GM12872 (cell line): ENCODE results near the gene CA10.

Source experiments
- TF ChIP-seq, protein P1 (sequence below): IDR thresholded peaks from 3 replicates; pipeline ENCODE4 v1.5.1; 2011; ENCODE audit warnings: low read depth, mild to moderate bottlenecking, low read length, moderate library complexity; ENCODE audit not compliant: insufficient read depth

Gene CA10

GRCh38 chr17:51911237-51911636 is 247.3 kb downstream of the CA10 start:
- TF ChIP-seq, protein P1, sequence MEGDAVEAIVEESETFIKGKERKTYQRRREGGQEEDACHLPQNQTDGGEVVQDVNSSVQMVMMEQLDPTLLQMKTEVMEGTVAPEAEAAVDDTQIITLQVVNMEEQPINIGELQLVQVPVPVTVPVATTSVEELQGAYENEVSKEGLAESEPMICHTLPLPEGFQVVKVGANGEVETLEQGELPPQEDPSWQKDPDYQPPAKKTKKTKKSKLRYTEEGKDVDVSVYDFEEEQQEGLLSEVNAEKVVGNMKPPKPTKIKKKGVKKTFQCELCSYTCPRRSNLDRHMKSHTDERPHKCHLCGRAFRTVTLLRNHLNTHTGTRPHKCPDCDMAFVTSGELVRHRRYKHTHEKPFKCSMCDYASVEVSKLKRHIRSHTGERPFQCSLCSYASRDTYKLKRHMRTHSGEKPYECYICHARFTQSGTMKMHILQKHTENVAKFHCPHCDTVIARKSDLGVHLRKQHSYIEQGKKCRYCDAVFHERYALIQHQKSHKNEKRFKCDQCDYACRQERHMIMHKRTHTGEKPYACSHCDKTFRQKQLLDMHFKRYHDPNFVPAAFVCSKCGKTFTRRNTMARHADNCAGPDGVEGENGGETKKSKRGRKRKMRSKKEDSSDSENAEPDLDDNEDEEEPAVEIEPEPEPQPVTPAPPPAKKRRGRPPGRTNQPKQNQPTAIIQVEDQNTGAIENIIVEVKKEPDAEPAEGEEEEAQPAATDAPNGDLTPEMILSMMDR, result no peak

- TF ChIP-seq, protein P1, result no peak
Measured at GRCh38 chr17:51909971-51910370, 248.5 kb downstream of the CA10 start.

GRCh38 chr17:51908841-51909537 is 249.5 kb downstream of the CA10 start:
- TF ChIP-seq, protein P1, result no peak

DNA sequence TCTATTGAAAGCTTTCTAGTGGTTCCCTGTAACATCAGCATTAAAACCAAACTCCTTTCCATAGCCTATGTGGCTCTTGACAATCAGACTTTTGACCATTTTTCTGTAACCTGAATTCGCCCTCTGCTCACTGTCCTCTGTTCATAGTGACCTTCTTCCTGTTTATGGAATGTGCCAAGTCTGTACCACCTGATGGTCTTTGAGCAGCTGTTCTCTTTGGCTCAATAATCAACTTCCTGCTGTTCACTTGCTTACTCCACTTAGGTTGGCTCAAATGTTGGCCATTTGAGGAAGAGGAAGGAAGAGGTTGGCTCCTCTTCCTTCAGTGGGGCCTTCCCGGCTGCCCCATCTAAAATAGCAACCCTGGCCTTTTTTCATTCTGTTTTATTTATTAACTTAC is 251.5 kb downstream of the CA10 start:
- TF ChIP-seq, protein P1, result no peak

GRCh38 chr17:51904379-51904778 is 254.1 kb downstream of the CA10 start:
- TF ChIP-seq, protein P1, result no peak

DNA sequence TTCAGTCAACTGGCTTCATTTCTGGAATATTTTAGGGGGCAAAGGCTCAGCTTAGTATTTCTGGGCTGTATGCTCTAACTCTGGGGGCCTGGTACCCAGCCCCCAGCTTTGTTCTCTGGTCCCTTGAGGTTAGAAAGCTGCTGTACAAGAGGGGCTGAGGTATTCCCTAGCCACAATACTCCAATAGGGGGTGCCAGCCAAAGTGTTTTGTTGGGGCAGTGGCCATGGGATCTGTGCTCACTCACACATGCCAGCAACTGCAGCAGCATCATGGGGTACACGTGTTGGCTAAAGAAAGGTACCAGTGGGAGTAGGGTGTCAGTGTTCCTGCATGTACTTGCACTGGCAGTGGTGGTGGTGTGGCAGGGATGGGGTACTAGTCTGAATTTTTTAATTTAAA is 257.3 kb downstream of the CA10 start:
- TF ChIP-seq, protein P1, result no peak

DNA sequence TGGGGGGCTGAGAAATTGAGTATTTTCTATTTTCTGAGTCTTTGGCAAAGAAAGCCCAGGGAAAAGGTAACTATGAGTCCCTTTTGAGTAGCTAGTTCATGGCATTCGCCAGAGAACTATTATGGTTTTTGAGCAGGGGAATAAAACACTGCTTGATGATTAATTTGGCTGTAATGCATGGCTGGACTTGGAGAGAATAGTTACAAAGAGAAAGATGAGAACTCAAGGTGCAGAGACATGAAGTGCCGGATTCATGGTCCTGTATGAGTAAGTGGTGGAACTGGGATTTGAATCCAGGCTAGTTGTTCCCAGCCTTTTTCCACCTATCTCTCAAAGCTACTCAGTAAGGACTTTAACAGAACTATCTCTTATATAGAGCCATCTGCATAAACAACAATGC is 266.6 kb downstream of the CA10 start:
- TF ChIP-seq, protein P1, result no peak

GRCh38 chr17:51890710-51891109 is 267.8 kb downstream of the CA10 start:
- TF ChIP-seq, protein P1, result no peak
